ENCODE measurements around the gene ADGRV1. TPM values are rescaled to one million over a fixed set of nuclear protein-coding genes. Genes with fewer than 3 reads are reported as not detected.

Gene ADGRV1
- total RNA-seq, 1 donor = 0.94 TPM

- Histone ChIP-seq H3K4me1 (ENCODE audit: insufficient read depth, low read length) (peaks cover 28% of the 10 kb centered on the region), H3K4me3 (ENCODE audit: low read length) (no peak overlapping the region), H3K27me3 (ENCODE audit: insufficient read depth, low read length) (no peaks in the 10 kb centered on the region), H3K9me3 (ENCODE audit: low read depth, low read length) (no peaks in the 10 kb centered on the region)
Observed at GRCh38 chr5:91162534-91163381, 604.2 kb downstream of the ADGRV1 start.

GRCh38 chr5:91164424-91164823 lies 605.8 kb downstream of the ADGRV1 start:
- Histone ChIP-seq H3K9me3 (ENCODE audit: low read depth, low read length) (no peaks in the 10 kb centered on the region), H3K4me3 (ENCODE audit: low read length) (no peak overlapping the region), H3K27me3 (ENCODE audit: insufficient read depth, low read length) (no peaks in the 10 kb centered on the region), H3K4me1 (ENCODE audit: insufficient read depth, low read length) (peaks cover 28% of the 10 kb centered on the region)

GRCh38 chr5:91166059-91166807 lies 607.6 kb downstream of the ADGRV1 start:
- peaks cover 35% of the 10 kb centered on the region for H3K4me1 ChIP-seq (ENCODE audit: insufficient read depth, low read length)
- no peaks in the 10 kb centered on the region for H3K27me3 ChIP-seq (ENCODE audit: insufficient read depth, low read length)
- H3K9me3 ChIP-seq (ENCODE audit: low read depth, low read length) = no peaks in the 10 kb centered on the region
- H3K4me3 ChIP-seq (ENCODE audit: low read length) = no peak overlapping the region

GRCh38 chr5:91168859-91169258 lies 610.3 kb downstream of the ADGRV1 start:
- Histone ChIP-seq H3K27me3 (ENCODE audit: insufficient read depth, low read length) (no peaks in the 10 kb centered on the region), H3K4me3 (ENCODE audit: low read length) (no peak overlapping the region), H3K4me1 (ENCODE audit: insufficient read depth, low read length) (peaks cover 14% of the 10 kb centered on the region)

GRCh38 chr5:91170266-91170665 lies 611.7 kb downstream of the ADGRV1 start:
- Histone ChIP-seq H3K4me1 (ENCODE audit: insufficient read depth, low read length) (peaks cover 14% of the 10 kb centered on the region), H3K4me3 (ENCODE audit: low read length) (no peak overlapping the region), H3K27me3 (ENCODE audit: insufficient read depth, low read length) (no peaks in the 10 kb centered on the region), H3K9me3 (ENCODE audit: low read depth, low read length) (no peaks in the 10 kb centered on the region)

More at GRCh38 chr5:91168859-91169258, 610.3 kb downstream of the ADGRV1 start:
- H3K9me3 ChIP-seq (ENCODE audit: low read depth, low read length) = no peaks in the 10 kb centered on the region

- Histone ChIP-seq H3K9me3 (ENCODE audit: low read depth, low read length) (no peaks in the 10 kb centered on the region), H3K27me3 (ENCODE audit: insufficient read depth, low read length) (no peaks in the 10 kb centered on the region), H3K4me3 (ENCODE audit: low read length) (no peak overlapping the region), H3K4me1 (ENCODE audit: insufficient read depth, low read length) (peaks cover 14% of the 10 kb centered on the region)
Observed at GRCh38 chr5:91171322-91171721, 612.7 kb downstream of the ADGRV1 start.

- no peak overlapping the region for H3K4me3 ChIP-seq (ENCODE audit: low read length)
- no peaks in the 10 kb centered on the region for H3K27me3 ChIP-seq (ENCODE audit: insufficient read depth, low read length)
- H3K4me1 ChIP-seq (ENCODE audit: insufficient read depth, low read length) = peaks cover 22% of the 10 kb centered on the region
- no peaks in the 10 kb centered on the region for H3K9me3 ChIP-seq (ENCODE audit: low read depth, low read length)
Observed at GRCh38 chr5:91174396-91174795, 615.8 kb downstream of the ADGRV1 start.

- Histone ChIP-seq H3K9me3 (ENCODE audit: low read depth, low read length) (no peaks in the 10 kb centered on the region), H3K4me1 (ENCODE audit: insufficient read depth, low read length) (peaks cover 15% of the 10 kb centered on the region), H3K27me3 (ENCODE audit: insufficient read depth, low read length) (no peaks in the 10 kb centered on the region), H3K4me3 (ENCODE audit: low read length) (no peak overlapping the region)
Observed at GRCh38 chr5:91175708-91176107, 617.1 kb downstream of the ADGRV1 start.

- H3K4me1 ChIP-seq (ENCODE audit: insufficient read depth, low read length) = peaks cover 13% of the 10 kb centered on the region
- H3K27me3 ChIP-seq (ENCODE audit: insufficient read depth, low read length) = no peaks in the 10 kb centered on the region
- no peaks in the 10 kb centered on the region for H3K9me3 ChIP-seq (ENCODE audit: low read depth, low read length)
- no peak overlapping the region for H3K4me3 ChIP-seq (ENCODE audit: low read length)
Observed at GRCh38 chr5:91176288-91177016, 617.9 kb downstream of the ADGRV1 start.

- Histone ChIP-seq H3K4me1 (ENCODE audit: insufficient read depth, low read length) (peaks cover 16% of the 10 kb centered on the region), H3K9me3 (ENCODE audit: low read depth, low read length) (no peaks in the 10 kb centered on the region), H3K4me3 (ENCODE audit: low read length) (no peak overlapping the region), H3K27me3 (ENCODE audit: insufficient read depth, low read length) (no peaks in the 10 kb centered on the region)
Observed at GRCh38 chr5:91177085-91177484, 618.5 kb downstream of the ADGRV1 start.

GRCh38 chr5:91177639-91178038 lies 619.0 kb downstream of the ADGRV1 start:
- Histone ChIP-seq H3K4me1 (ENCODE audit: insufficient read depth, low read length) (peaks cover 21% of the 10 kb centered on the region), H3K27me3 (ENCODE audit: insufficient read depth, low read length) (no peaks in the 10 kb centered on the region), H3K9me3 (ENCODE audit: low read depth, low read length) (no peaks in the 10 kb centered on the region), H3K4me3 (ENCODE audit: low read length) (no peak overlapping the region)

- no peaks in the 10 kb centered on the region for H3K9me3 ChIP-seq (ENCODE audit: low read depth, low read length)
- peaks cover 30% of the 10 kb centered on the region for H3K4me1 ChIP-seq (ENCODE audit: insufficient read depth, low read length)
- H3K4me3 ChIP-seq (ENCODE audit: low read length) = no peak overlapping the region
- H3K27me3 ChIP-seq (ENCODE audit: insufficient read depth, low read length) = no peaks in the 10 kb centered on the region
Observed at GRCh38 chr5:91178461-91178860, 619.9 kb downstream of the ADGRV1 start.

GRCh38 chr5:91179018-91179417 lies 620.4 kb downstream of the ADGRV1 start:
- Histone ChIP-seq H3K27me3 (ENCODE audit: insufficient read depth, low read length) (no peaks in the 10 kb centered on the region), H3K4me1 (ENCODE audit: insufficient read depth, low read length) (peaks cover 35% of the 10 kb centered on the region), H3K4me3 (ENCODE audit: low read length) (no peak overlapping the region), H3K9me3 (ENCODE audit: low read depth, low read length) (no peaks in the 10 kb centered on the region)

- H3K4me1 ChIP-seq (ENCODE audit: insufficient read depth, low read length) = peaks cover 39% of the 10 kb centered on the region
- no peaks in the 10 kb centered on the region for H3K27me3 ChIP-seq (ENCODE audit: insufficient read depth, low read length)
- no peaks in the 10 kb centered on the region for H3K9me3 ChIP-seq (ENCODE audit: low read depth, low read length)
- H3K4me3 ChIP-seq (ENCODE audit: low read length) = no peak overlapping the region
Observed at GRCh38 chr5:91180506-91180905, 621.9 kb downstream of the ADGRV1 start.

GRCh38 chr5:91182763-91183162 lies 624.2 kb downstream of the ADGRV1 start:
- H3K4me1 ChIP-seq (ENCODE audit: insufficient read depth, low read length) = peaks cover 51% of the 10 kb centered on the region
- no peak overlapping the region for H3K4me3 ChIP-seq (ENCODE audit: low read length)

More at GRCh38 chr5:91182763-91183162, 624.2 kb downstream of the ADGRV1 start:
- H3K9me3 ChIP-seq (ENCODE audit: low read depth, low read length) = no peaks in the 10 kb centered on the region
- no peaks in the 10 kb centered on the region for H3K27me3 ChIP-seq (ENCODE audit: insufficient read depth, low read length)

Data from mononuclear cell (primary cell).